CD4-positive, alpha-beta T cell (primary cell): ENCODE data around the gene STIMATE. TPM values are rescaled to one million over a fixed set of nuclear protein-coding genes. Genes with fewer than 3 reads are reported as not detected.
A peak's percentile ranks its signal among the peaks of the same experiment; 100 is the strongest.

Source experiments
- ATAC-seq: fragments of 200-7000 bp; cut with Tn5 transposase; one replicate; pipeline ENCODE4 v1.10.0; 2022; ENCODE audit warnings: mild to moderate bottlenecking; ENCODE audit not compliant: poor library complexity
- CTCF ChIA-PET: fragments of 350-600 bp; sonication (Branson Sonifier 250); formaldehyde crosslinking; loops from one replicate; lab custom pipeline; 2021; ENCODE audit warnings: antibody characterized with exemption, inconsistent platforms; lab: Charles Lee
- POLR2A ChIA-PET: fragments of 350-600 bp; sonication (Branson Sonifier 250); formaldehyde crosslinking; loops from one replicate; lab custom pipeline; 2021; ENCODE audit warnings: antibody characterized with exemption, inconsistent platforms; lab: Charles Lee
- DNase-seq, 14 experiments: peaks; one replicate each; pipeline ENCODE4 v3.0.0-alpha.2; 2013 to 2020; ENCODE audit warnings: mixed read lengths in 2 of 14
- H3K27ac ChIP-seq, 2 donors: one replicate each; pipeline versions ENCODE4 v1.5.1 to v1.7.0; 2013; ENCODE audit warnings: low read length in 2 of 2, low read depth in 1 of 2, mild to moderate bottlenecking in 1 of 2
- H3K27me3 ChIP-seq, 2 experiments: 1 replicate in 1 of 2; 2 replicates in 1 of 2; pipeline versions ENCODE4 v1.6.1 to v1.7.0; 2013; ENCODE audit warnings: low read length in 2 of 2, control low read depth in 1 of 2, mild to moderate bottlenecking in 1 of 2, moderate library complexity in 1 of 2; ENCODE audit not compliant: insufficient read depth in 2 of 2, control insufficient read depth in 1 of 2
- H3K36me3 ChIP-seq: one replicate; pipeline ENCODE4 v1.6.1; 2013; ENCODE audit warnings: low read length, control low read depth; ENCODE audit not compliant: insufficient read depth
- H3K4me1 ChIP-seq: one replicate; pipeline ENCODE4 v1.6.1; 2013; ENCODE audit warnings: low read length, control low read depth; ENCODE audit not compliant: insufficient read depth
- H3K4me3 ChIP-seq: one replicate; pipeline ENCODE4 v1.5.1; 2013; ENCODE audit warnings: mild to moderate bottlenecking, low read length, moderate library complexity
- H3K9me3 ChIP-seq, 2 experiments: 1 replicate in 1 of 2; 2 replicates in 1 of 2; pipeline versions ENCODE4 v1.6.1 to v1.7.0; 2013; ENCODE audit warnings: low read length in 2 of 2, mild to moderate bottlenecking in 2 of 2, control low read depth in 1 of 2, moderate library complexity in 1 of 2; ENCODE audit not compliant: control insufficient read depth in 1 of 2, insufficient read depth in 1 of 2
- H3K27ac Mint-ChIP-seq: one replicate; pipeline ENCODE4 v1.8.0; 2020; ENCODE audit warnings: mixed read lengths
- H3K27me3 Mint-ChIP-seq: one replicate; pipeline ENCODE4 v1.8.0; 2021; ENCODE audit warnings: mixed read lengths
- H3K36me3 Mint-ChIP-seq: one replicate; pipeline ENCODE4 v1.8.0; 2021; ENCODE audit warnings: low read depth, mixed read lengths
- H3K4me1 Mint-ChIP-seq: one replicate; pipeline ENCODE4 v1.8.0; 2021; ENCODE audit warnings: low read depth, mixed read lengths
- H3K4me3 Mint-ChIP-seq: one replicate; pipeline ENCODE4 v1.8.0; 2020; ENCODE audit warnings: mild to moderate bottlenecking, mixed read lengths
- H3K9me3 Mint-ChIP-seq: one replicate; pipeline ENCODE4 v1.8.0; 2020; ENCODE audit warnings: mixed read lengths
- CTCF ChIP-seq: fragments of 200-600 bp; IDR thresholded peaks from one replicate; pipeline ENCODE4 v1.8.0; 2022; ENCODE audit warnings: antibody characterized with exemption, mild to moderate bottlenecking
- intact Hi-C, 2 experiments: fragments of 100-400 bp; cut with DNase I in 1 of 2; cut with micrococcal nuclease in 1 of 2; formaldehyde crosslinking; loops; one replicate each; pipeline versions ENCODE4 v1.15.1 to v1.9.0; 2023 to 2025; cut with DNase I, micrococcal nuclease
- total RNA-seq, 174 experiments: library from RNA in 2 of 174; stranded (reverse) in 2 of 174; gene quantifications; one replicate each; pipeline ENCODE4 v1.2.3 and lab custom pipeline; 2021 to 2026

Gene STIMATE
- total RNA-seq, 2 experiments from 2014 or later = 39.8 to 42.6 TPM

GRCh38 chr3:52890735-52891134, 6.6 kb downstream of the STIMATE start:
- no peak for TF ChIP-seq CTCF
- no peak for ATAC-seq
- no peaks in the 10 kb centered on the region for H3K9me3 ChIP-seq
- no peaks in the 10 kb centered on the region for H3K27me3 ChIP-seq
- peaks cover 12% of the 10 kb centered on the region for H3K36me3 ChIP-seq
- no peak overlapping the region for H3K27ac ChIP-seq
- DNase-seq = peak in 4 of 14 experiments; percentile 10 to 42 (median 29)
- Mint-ChIP-seq H3K4me3 (peak overlapping the region; percentile 22), H3K27ac (peak overlapping the region; percentile 87), H3K9me3 (no peaks in the 10 kb centered on the region), H3K36me3 (peaks cover 17% of the 10 kb centered on the region), H3K27me3 (no peaks in the 10 kb centered on the region), H3K4me1 (peaks cover 62% of the 10 kb centered on the region)
- intact Hi-C loops = loop anchor here in 1 of 2 experiments (10.0 kb wide), 2 partner anchors 356 to 364 kb away; partner anchors contain the start of genes NT5DC2, TKT and UQCC5
- CTCF ChIA-PET = no interaction called here
- no peak overlapping the region for H3K4me3 ChIP-seq
- POLR2A ChIA-PET = no interaction called here
- peaks cover 55% of the 10 kb centered on the region for H3K4me1 ChIP-seq

GRCh38 chr3:52889901-52890300, 7.4 kb downstream of the STIMATE start:
- intact Hi-C loops = loop anchor here in 1 of 2 experiments (10.0 kb wide), 2 partner anchors 355 to 365 kb away; partner anchors contain the start of genes NT5DC2, TKT and UQCC5
- Mint-ChIP-seq H3K4me1 (peaks cover 54% of the 10 kb centered on the region), H3K4me3 (no peak overlapping the region), H3K36me3 (peaks cover 25% of the 10 kb centered on the region), H3K27ac (no peak overlapping the region), H3K9me3 (no peaks in the 10 kb centered on the region), H3K27me3 (no peaks in the 10 kb centered on the region)
- Histone ChIP-seq H3K4me3 (no peak overlapping the region), H3K36me3 (peaks cover 17% of the 10 kb centered on the region), H3K27me3 (no peaks in the 10 kb centered on the region), H3K9me3 (no peaks in the 10 kb centered on the region), H3K4me1 (peaks cover 47% of the 10 kb centered on the region), H3K27ac (no peak overlapping the region)
- no peak for DNase-seq
- CTCF ChIA-PET = no interaction called here
- TF ChIP-seq CTCF = no peak
- POLR2A ChIA-PET = no interaction called here
- no peak for ATAC-seq

GRCh38 chr3:52887166-52887565, 10.2 kb downstream of the STIMATE start:
- Histone ChIP-seq H3K27me3 (no peaks in the 10 kb centered on the region), H3K4me1 (peaks cover 23% of the 10 kb centered on the region), H3K27ac (no peak overlapping the region), H3K4me3 (no peak overlapping the region), H3K36me3 (peaks cover 17% of the 10 kb centered on the region), H3K9me3 (no peaks in the 10 kb centered on the region)
- Mint-ChIP-seq H3K36me3 (peaks cover 38% of the 10 kb centered on the region), H3K4me1 (peaks cover 30% of the 10 kb centered on the region), H3K27me3 (no peaks in the 10 kb centered on the region), H3K27ac (no peak overlapping the region), H3K4me3 (no peak overlapping the region), H3K9me3 (no peaks in the 10 kb centered on the region)
- intact Hi-C loops = no loop called here
- no peak for TF ChIP-seq CTCF
- POLR2A ChIA-PET = no interaction called here
- DNase-seq = no peak
- no peak for ATAC-seq
- CTCF ChIA-PET = no interaction called here
